GM23338 (cell line): ENCODE measurements around the gene CEP68.

ENCODE experiments used
- EZH2 ChIP-seq: fragments of 200-600 bp; sonication (generic); IDR thresholded peaks from one replicate; pipeline ENCODE4 v1.8.0; 2017; ENCODE audit warnings: antibody characterized with exemption, mild to moderate bottlenecking, low read depth; ENCODE audit not compliant: unreplicated experiment
- EZH2phosphoT487 ChIP-seq: fragments of 200-600 bp; sonication (generic); IDR thresholded peaks from one replicate; pipeline ENCODE4 v1.8.1; 2018; ENCODE audit warnings: antibody characterized with exemption; ENCODE audit not compliant: unreplicated experiment
- TF ChIP-seq, protein P1 (sequence below): IDR thresholded peaks from one replicate; pipeline ENCODE4 v1.6.1; 2018; ENCODE audit warnings: antibody characterized with exemption; ENCODE audit not compliant: unreplicated experiment

DNA sequence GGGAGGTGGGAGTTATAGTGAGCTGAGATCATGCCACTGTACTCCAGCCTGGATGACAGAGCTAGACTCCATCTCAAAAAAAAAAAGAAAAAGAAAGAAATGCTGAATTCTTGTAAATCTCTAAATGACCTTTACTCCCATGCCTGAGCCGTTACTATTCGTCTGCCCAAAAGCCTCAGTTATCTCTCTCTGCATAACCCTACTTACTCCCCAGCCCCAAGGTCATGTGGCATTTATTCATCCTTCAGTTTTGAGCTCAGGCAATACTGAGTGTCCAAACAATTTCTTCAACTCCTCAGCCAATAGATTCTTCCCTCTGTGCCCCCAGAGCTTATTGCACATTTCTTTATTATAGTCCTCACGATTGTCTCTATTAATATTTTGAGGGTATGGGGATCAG is 44.9 kb downstream of the CEP68 start:
- no peak for TF ChIP-seq EZH2
- TF ChIP-seq EZH2phosphoT487 = no peak
- TF ChIP-seq, protein P1, sequence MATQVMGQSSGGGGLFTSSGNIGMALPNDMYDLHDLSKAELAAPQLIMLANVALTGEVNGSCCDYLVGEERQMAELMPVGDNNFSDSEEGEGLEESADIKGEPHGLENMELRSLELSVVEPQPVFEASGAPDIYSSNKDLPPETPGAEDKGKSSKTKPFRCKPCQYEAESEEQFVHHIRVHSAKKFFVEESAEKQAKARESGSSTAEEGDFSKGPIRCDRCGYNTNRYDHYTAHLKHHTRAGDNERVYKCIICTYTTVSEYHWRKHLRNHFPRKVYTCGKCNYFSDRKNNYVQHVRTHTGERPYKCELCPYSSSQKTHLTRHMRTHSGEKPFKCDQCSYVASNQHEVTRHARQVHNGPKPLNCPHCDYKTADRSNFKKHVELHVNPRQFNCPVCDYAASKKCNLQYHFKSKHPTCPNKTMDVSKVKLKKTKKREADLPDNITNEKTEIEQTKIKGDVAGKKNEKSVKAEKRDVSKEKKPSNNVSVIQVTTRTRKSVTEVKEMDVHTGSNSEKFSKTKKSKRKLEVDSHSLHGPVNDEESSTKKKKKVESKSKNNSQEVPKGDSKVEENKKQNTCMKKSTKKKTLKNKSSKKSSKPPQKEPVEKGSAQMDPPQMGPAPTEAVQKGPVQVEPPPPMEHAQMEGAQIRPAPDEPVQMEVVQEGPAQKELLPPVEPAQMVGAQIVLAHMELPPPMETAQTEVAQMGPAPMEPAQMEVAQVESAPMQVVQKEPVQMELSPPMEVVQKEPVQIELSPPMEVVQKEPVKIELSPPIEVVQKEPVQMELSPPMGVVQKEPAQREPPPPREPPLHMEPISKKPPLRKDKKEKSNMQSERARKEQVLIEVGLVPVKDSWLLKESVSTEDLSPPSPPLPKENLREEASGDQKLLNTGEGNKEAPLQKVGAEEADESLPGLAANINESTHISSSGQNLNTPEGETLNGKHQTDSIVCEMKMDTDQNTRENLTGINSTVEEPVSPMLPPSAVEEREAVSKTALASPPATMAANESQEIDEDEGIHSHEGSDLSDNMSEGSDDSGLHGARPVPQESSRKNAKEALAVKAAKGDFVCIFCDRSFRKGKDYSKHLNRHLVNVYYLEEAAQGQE = no peak
